SH-SY5Y (cell line): Measurements from ENCODE around the gene NECAB2.

Experiments used
- GATA2 ChIP-seq: IDR thresholded peaks from 2 replicates; pipeline ENCODE4 v1.6.1; 2011; ENCODE audit warnings: mild to moderate bottlenecking, low read depth, low read length
- GATA3 ChIP-seq: IDR thresholded peaks from 2 replicates; pipeline ENCODE4 v1.6.1; 2011; ENCODE audit warnings: low read depth, mild to moderate bottlenecking, low read length, moderate library complexity

Gene NECAB2

DNA sequence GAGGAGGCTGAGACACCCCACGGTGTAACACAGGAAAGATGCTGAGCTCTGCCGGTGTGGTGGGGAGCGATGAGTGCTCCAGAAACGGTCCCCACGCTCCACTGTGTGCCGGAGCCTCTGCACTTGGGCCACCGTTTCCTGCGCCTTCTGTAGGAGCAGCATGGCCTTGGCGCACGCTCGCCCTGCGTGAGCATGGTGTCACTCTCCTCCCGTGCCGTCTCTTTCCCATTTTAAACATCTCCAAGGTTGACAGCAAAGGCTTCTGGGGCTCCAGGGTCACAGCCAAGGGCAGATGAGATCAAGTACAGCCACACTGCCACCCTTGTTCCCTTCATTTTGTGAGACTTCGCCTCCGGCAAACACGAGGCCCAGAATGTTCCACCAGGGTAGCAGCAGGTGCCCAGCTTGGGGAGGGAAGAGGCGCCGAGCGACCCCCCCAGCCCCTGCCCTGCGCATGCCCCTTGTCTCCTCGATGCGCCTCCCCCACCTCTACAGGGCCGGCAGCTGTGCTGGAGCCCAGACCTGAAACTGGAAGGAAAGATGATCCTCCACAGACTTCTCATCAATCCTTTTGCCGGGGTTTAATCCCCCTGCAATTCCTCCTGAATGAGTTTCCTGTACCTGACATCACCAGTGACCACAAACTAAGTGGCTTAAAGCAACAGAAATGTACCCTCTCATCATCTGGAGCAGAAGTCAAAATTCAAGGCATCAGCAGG, 34.9 kb upstream of the NECAB2 start:
- no peak for TF ChIP-seq GATA2
- no peak for TF ChIP-seq GATA3

DNA sequence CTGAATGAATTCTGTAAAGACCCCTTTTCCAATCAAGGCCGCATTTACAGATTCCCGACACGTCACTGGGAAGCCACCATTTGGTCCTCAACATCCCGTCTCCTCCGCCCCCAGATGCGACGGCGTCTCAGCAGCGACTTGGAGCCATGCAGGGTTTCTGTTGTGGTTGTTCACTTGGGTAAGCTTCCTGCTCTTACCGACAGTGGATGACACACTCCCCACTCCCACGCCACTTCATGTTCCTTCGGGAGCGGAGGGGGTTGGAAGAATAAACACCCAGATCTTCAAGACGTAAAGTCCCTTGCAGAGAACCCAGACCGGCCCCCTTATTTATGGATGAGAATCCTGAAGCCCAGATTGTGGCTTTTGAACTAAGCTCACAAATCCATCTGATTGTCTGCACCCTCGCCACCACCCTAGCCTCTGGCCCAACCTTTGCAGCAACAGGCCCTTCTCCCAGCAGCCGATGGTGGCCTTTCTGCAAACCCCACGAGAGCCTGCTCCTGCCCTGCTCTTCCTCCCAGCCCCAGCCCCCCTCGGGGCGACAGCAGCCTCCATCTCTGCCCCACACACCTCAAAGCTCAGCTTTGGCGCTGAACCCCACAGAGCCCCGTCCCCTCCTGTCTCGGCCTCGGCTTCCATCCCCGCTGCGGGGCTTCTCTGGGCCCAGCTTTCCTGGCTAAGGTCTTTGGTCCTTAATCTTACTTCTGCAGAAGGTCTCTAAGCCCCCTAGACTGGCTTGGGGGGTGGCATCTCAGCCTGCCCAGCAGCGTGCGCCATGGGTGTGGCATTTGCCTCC, 34.0 kb upstream of the NECAB2 start:
- no peak for TF ChIP-seq GATA3
- TF ChIP-seq GATA2: no peak

DNA sequence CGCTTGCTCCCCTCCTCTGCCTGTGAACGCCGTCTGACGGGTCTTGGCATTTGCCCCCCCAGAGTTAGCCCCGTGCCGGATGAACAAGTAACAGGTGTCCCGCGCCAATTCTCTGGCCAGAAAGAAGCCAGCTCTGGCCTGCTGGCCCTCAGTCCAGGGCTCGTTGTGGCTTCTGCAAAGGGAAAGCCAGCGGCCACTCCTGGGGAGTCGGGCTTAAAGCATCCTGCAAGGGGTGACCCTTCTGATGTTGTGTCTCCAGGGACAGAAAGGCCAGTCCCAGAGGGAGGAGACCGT, 33.4 kb upstream of the NECAB2 start:
- TF ChIP-seq GATA2 (no peak), GATA3 (no peak)

GRCh38 chr16:83935005-83935857, 32.8 kb upstream of the NECAB2 start:
- TF ChIP-seq GATA3 (no peak), GATA2 (no peak)

DNA sequence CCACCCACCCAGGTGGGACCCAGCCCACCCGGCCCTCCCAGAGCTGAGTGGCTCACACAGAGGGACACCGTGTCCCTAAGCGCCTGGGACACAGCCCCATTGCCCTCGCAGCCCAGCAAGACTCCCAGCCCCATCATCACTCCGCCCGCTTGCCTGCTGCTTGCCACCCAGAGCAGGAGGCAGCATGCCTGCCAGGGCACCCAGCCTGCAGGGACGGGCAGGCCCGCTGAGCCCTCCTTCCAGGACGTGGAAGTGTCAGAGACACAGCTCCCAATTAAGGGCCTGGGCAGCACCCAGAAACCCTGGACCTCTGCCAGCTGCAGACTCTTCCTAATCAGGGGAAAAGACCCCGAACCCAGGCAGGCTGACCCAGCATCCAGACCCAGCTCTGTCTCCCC, 32.2 kb upstream of the NECAB2 start:
- no peak for TF ChIP-seq GATA3
- TF ChIP-seq GATA2: no peak

DNA sequence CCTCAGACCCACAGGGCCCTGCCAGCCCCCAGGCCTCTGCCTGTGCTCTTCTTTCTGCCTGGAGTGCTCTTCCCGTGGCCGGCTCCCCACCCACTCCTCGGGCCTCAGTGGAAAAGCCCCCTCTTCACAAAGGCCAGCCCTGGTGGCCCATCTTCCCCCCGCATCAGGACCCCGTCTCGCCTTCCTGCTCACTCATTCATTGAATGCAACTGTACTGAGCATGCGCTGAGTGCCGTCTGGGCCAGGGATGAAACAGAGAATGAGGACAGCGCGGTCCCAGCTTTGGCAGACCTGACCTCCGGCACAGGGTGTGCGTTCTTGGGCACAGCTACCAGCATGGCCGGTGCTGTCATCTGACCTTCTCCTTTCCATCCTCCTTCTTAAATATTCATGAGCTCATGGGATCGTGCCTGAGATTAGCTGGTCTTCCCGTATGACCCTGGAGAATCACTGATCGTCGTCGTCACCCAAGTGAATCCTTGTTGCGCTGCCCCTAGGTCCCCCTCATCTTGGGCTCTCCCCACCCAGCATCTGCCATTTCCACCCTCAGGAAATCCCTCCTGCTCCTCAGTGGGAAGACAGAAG, 31.4 kb upstream of the NECAB2 start:
- TF ChIP-seq GATA3 (no peak), GATA2 (no peak)

GRCh38 chr16:83937267-83937666, 30.8 kb upstream of the NECAB2 start:
- TF ChIP-seq GATA3 (no peak), GATA2 (no peak)

GRCh38 chr16:83937922-83938885, 29.8 kb upstream of the NECAB2 start:
- no peak for TF ChIP-seq GATA2
- TF ChIP-seq GATA3: no peak

DNA sequence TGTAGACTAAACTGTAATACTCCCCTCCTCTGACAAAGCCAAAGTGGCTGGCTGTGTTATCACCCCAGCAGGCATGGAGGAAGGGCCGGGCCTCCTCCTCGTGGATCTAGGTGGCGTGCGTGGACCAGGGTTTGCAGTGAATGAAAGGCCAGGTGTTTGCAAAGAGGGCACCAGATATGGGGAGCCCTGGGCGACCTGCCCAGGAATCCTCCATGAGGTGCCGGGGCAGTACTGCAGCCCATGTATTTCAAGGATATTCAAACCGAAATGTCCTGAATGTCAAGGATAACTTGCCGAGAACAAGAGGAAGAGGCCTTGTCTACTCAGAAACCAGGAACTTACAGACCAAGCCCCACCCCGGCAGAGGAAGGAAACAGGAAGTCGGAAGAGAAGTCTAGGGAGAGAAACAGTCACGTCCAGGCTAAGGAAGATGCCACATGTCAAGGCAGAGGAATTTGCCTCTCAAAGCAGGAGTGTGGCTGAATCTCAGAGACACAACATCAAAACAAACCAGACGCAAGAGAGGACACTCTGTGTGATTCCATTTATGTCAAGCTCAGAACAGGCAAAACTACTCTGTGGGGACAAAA, 28.7 kb upstream of the NECAB2 start:
- no peak for TF ChIP-seq GATA3
- TF ChIP-seq GATA2: no peak

DNA sequence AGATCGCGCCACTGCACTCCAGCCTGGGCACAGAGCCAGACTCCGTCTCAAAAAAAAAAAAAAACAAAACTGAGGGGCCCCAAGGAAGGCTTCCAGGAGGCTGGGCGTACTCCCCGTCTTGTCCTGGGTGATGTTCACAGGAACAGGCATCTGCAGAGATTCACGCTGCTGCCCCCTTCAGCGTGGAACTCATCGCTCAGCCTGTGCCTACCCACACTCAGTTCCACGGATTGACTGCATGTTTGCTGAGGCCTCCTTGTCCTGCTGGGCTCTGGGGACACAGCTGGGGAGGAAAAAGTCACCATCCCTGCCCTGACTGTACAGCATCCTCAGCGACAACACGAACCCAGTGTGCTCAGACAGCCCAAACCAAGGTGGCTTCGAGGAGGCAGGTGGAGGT, 27.9 kb upstream of the NECAB2 start:
- TF ChIP-seq GATA3 (no peak), GATA2 (no peak)

DNA sequence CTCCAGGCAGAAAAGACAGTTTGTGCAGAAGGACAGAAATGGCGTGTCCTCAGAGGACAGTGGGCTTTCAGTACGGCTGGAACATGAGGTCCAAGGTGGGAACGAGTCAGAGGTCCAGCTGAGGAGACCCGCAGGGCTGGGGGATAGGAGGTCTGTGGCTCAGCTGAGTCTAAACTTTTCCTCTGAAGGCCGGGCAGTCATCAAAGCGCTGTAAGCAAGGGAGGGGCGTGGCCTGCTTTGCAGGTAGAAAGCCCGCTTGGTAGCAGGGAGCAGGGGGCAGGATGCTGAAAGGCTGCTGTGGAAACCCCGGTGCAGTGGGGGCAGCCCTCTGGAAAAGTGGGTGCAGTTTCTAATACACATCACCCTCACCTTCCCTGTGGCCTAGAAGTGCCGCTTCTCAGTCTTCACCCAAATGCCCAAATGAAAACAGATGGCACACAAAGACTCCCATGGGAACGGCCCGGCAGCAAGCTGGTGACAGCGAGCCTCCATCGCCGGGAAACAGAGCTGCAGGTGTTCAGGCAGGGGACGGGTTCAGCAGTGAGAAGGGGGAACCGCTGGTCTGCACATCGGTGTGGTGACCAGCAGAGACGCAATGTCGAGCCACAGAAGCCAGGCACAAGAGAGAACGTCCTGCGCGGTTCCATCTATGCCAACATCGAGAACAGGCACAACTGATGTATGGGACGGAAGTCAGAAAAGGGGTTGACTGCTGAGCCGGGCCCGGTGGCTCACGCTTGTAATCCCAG, 27.2 kb upstream of the NECAB2 start:
- TF ChIP-seq GATA2 (no peak), GATA3 (no peak)

DNA sequence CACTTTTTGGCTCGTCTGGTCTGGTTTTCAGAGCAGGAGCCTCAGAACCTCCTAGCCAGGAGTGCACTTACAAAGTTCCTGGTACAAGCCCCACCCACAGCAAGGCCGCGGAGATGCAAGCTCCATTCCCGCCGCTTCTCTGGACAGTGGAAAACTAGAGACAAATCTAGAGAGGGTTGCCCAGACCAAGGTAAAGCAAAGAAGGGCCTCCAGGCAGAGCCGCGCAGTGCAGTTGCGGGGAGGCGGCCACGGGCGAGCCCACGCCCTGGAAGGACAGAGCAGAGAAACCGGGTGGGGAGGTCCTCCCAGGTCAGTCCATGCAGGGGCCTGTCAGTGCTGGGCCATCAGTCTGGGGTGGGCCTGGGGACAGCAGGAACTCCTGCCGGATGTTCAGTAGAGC, 26.0 kb upstream of the NECAB2 start:
- TF ChIP-seq GATA3 (no peak), GATA2 (no peak)

DNA sequence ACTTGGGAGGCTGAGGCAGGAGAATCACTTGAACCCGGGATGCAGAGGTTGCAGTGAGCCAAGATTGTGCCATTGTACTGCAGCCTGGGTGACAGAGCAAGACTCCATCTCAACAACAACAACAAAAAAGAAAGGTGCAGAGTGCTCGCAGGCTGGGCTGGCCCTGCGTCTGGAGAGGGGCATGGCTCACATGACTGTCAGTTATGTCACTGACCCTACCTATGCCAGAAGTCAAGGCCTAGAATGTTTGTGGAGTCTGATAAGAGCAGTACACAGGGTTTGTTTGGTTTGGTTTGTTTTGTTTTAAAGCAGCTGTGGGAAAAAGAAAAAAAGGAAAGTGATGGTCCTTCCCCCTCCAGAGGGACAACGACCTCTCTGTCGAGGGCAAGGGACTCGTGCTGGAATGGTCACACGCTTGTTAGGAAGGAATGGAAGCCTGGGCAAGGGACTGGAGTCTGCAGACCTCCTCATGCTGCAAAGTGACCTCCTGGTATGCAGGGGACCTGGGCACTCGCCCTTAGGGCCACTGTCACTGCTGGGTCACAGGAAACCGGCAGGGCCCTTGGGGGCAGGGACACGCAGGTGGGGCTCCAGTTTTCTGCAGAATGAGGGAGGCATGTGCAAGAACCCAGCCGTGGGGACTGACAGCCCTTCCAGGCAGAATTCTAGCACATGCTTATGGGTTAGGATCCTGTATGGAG, 25.1 kb upstream of the NECAB2 start:
- TF ChIP-seq GATA2 (no peak), GATA3 (no peak)
